Esophagus muscularis mucosa (tissue), 4 donors: ENCODE measurements around the gene TNFRSF19. TPM values are rescaled to one million over a fixed set of nuclear protein-coding genes. Genes with fewer than 3 reads are reported as not detected.

Experiments
- DNase-seq: peaks from one replicate; pipeline ENCODE4 v3.0.0-alpha.2; 2017; ENCODE audit errors: extremely low spot score
- H3K27ac ChIP-seq, 4 donors: fragments of 200-600 bp; sonication (generic); replicated peaks in 1 of 4; 1 replicate in 3 of 4; 2 replicates in 1 of 4; pipeline ENCODE4 v1.5.1; 2016 to 2019; ENCODE audit warnings: mild to moderate bottlenecking in 1 of 4
- H3K27me3 ChIP-seq, 4 donors: fragments of 200-600 bp; sonication (generic); one replicate each; pipeline versions ENCODE4 v1.5.1 to v1.6.0; 2016 to 2019
- H3K36me3 ChIP-seq, 4 donors: fragments of 200-600 bp; sonication (generic); one replicate each; pipeline ENCODE4 v1.5.1; 2016 to 2019
- H3K4me1 ChIP-seq, 4 donors: fragments of 200-600 bp; sonication (generic); one replicate each; pipeline ENCODE4 v1.5.1; 2016 to 2019
- H3K4me3 ChIP-seq, 4 donors: fragments of 200-600 bp; sonication (generic); 1 replicate in 2 of 4; 2 replicates in 2 of 4; pipeline ENCODE4 v1.5.1; 2016 to 2019; ENCODE audit warnings: mild to moderate bottlenecking in 4 of 4, moderate library complexity in 1 of 4
- H3K9me3 ChIP-seq, 4 donors: fragments of 200-600 bp; sonication (generic); 1 replicate in 3 of 4; 2 replicates in 1 of 4; pipeline ENCODE4 v1.5.1; 2016 to 2019
- EP300 ChIP-seq: sonication (generic); formaldehyde crosslinking; IDR thresholded peaks from one replicate; pipeline ENCODE4 v1.6.1; 2017; ENCODE audit warnings: antibody characterized with exemption
- POLR2A ChIP-seq: fragments of 450-650 bp; IDR thresholded peaks from one replicate; pipeline ENCODE4 v1.6.1; 2017; ENCODE audit warnings: antibody characterized with exemption, moderate library complexity, mild to moderate bottlenecking, low read depth
- POLR2AphosphoS5 ChIP-seq, 2 donors: sonication (generic); formaldehyde crosslinking; IDR thresholded peaks; one replicate each; pipeline ENCODE4 v1.6.1; 2017; ENCODE audit warnings: antibody characterized with exemption in 2 of 2
- WGBS: methylation state at CpG from one replicate; pipeline ENCODE4 v1.1.5; 2018; 5-methylcytosine and 5-hydroxymethylcytosine counted together
- intact Hi-C: fragments of 100-400 bp; cut with DNase I; formaldehyde crosslinking; loops from one replicate; pipeline ENCODE4 v1.15.1; 2023
- total RNA-seq, 4 donors: library from RNA; depleted of rRNA; stranded (reverse); fragments of >200 nt; gene quantifications; one replicate each; pipeline versions ENCODE4 v1.1.0 to v1.2.1, GENCODE V29; 2016
- TF ChIP-seq, protein P1 (sequence below), 3 experiments: fragments of 200-600 bp in 2 of 3; fragments of 450-650 bp in 1 of 3; sonication (generic) in 2 of 3; IDR thresholded peaks; one replicate each; pipeline ENCODE4 v1.5.1; 2017 to 2019; ENCODE audit warnings: antibody characterized with exemption in 3 of 3, mild to moderate bottlenecking in 2 of 3, moderate library complexity in 1 of 3

Gene TNFRSF19
- total RNA-seq, 4 donors from 2014 or later: 3.2 to 5.6 (median 5.0) TPM

DNA sequence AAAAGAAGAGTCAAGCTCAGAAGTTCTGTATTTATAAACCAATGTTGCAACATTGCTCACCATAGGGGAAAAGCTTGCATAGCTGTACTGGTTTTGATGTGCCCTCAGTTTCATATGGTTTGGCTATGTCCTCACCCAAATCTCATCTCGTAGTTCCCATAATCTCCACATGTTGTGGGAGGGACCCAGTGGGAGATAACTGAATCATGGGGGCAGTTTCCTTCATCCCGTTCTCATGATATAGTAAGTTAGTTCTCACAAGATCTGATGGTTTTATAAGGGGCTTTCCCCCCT, 73.9 kb downstream of the TNFRSF19 start:
- intact Hi-C loops: no loop called here
- TF ChIP-seq POLR2AphosphoS5 (IDR thresholded peaks at IDR 0.05) (no peak), POLR2A (no peak), EP300 (no peak)
- TF ChIP-seq, protein P1, sequence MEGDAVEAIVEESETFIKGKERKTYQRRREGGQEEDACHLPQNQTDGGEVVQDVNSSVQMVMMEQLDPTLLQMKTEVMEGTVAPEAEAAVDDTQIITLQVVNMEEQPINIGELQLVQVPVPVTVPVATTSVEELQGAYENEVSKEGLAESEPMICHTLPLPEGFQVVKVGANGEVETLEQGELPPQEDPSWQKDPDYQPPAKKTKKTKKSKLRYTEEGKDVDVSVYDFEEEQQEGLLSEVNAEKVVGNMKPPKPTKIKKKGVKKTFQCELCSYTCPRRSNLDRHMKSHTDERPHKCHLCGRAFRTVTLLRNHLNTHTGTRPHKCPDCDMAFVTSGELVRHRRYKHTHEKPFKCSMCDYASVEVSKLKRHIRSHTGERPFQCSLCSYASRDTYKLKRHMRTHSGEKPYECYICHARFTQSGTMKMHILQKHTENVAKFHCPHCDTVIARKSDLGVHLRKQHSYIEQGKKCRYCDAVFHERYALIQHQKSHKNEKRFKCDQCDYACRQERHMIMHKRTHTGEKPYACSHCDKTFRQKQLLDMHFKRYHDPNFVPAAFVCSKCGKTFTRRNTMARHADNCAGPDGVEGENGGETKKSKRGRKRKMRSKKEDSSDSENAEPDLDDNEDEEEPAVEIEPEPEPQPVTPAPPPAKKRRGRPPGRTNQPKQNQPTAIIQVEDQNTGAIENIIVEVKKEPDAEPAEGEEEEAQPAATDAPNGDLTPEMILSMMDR (IDR thresholded peaks at IDR 0.05): no peak
- Histone ChIP-seq H3K4me1 (peaks cover 0 to 6% (median 2%) of the 10 kb centered on the region in 4 donors), H3K27ac (no peak overlapping the region), H3K9me3 (no peaks in the 10 kb centered on the region), H3K4me3 (no peak overlapping the region), H3K27me3 (no peaks in the 10 kb centered on the region), H3K36me3 (no peaks in the 10 kb centered on the region)
- no peak for DNase-seq
- WGBS: 94% methylated on average over 2 of the region's 2 CpGs

DNA sequence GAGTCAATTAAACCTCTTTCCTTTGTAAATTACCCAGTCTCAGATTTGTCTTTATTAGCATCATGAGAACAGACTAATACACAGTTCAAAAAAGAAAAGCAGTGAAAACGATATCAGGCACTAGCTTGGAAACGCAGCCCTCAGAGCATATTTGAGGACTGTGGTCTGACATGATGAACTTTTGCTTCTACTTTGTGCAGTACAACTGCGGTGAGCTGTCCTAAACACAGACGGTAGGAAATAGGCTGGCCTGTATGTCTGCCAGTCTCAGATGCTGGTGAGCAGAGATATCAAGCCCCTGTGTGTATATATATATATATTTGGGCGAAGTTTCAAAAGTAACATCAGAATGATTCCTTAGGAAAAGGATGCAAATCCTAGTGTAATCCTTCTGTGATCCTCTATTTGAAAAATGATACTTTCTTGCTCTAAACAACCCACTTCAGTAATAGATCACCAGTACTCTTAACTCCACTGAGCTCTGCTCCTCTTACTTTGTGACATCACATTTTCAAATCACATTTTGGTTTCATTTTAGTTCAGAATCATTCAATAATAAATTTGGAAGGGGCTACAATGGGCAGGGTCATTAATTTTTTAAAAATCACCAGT, 74.4 kb downstream of the TNFRSF19 start:
- Histone ChIP-seq H3K4me1 (peaks cover 0 to 6% (median 2%) of the 10 kb centered on the region in 4 donors), H3K27me3 (no peaks in the 10 kb centered on the region), H3K27ac (no peak overlapping the region), H3K4me3 (no peak overlapping the region), H3K9me3 (no peaks in the 10 kb centered on the region), H3K36me3 (no peaks in the 10 kb centered on the region)
- TF ChIP-seq, protein P1 (IDR thresholded peaks at IDR 0.05): no peak
- no peak for TF ChIP-seq EP300
- TF ChIP-seq POLR2A: no peak
- no peak for TF ChIP-seq POLR2AphosphoS5 (IDR thresholded peaks at IDR 0.05)
- intact Hi-C loops: no loop called here
- WGBS: 76% methylated on average over 5 of the region's 5 CpGs
- no peak for DNase-seq

DNA sequence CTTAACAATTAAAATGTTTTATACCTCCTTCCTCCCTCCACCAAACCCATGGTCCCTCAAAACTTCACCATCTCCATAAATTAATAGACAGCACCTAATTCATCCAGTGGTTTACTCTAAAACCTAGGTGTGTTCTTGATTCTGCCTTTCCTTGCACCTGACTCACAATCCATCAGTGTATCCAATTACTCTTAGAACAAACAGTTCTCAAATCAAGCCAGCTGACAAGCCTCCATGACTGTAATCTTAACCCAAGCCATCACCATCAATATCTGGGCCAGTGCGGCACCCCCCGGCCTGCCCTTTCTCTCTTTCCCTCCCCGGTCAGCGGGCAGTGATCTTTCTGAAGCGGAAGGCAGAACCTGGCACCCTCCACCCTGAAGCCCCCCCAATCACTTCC, 75.6 kb downstream of the TNFRSF19 start:
- TF ChIP-seq POLR2A: no peak

DNA sequence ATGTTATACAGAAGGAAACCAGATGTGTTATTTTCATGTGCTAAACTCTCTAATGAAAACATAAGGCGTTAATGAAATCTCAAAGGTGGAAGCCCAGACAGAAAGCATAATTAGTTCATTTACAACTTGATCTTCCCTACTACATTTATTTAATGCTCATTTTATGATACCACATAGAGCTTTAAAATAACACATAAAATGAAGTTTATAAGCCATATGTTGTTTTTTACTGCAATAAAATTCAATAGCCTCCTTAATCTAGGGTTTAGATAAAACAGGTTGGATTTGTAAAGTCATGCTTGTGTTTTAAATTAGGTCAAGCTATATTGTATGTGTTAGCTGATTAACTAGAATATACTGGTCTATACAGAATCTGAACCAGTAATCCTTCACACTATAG, 81.2 kb downstream of the TNFRSF19 start:
- H3K27me3 ChIP-seq: no peaks in the 10 kb centered on the region
- 90% methylated on average over 1 of the region's 1 CpG for WGBS
- H3K4me1 ChIP-seq: peaks cover 5 to 20% (median 14%) of the 10 kb centered on the region in 4 donors
- no peak for TF ChIP-seq POLR2A
- TF ChIP-seq POLR2AphosphoS5 (IDR thresholded peaks at IDR 0.05): no peak
- TF ChIP-seq, protein P1 (IDR thresholded peaks at IDR 0.05): no peak
- no peak for TF ChIP-seq EP300
- H3K36me3 ChIP-seq: no peaks in the 10 kb centered on the region
- DNase-seq: no peak
- no peak overlapping the region for H3K4me3 ChIP-seq
- H3K9me3 ChIP-seq: no peaks in the 10 kb centered on the region
- no peak overlapping the region for H3K27ac ChIP-seq
- intact Hi-C loops: no loop called here

More for the DNA sequence above, 75.6 kb downstream of the TNFRSF19 start:
- Histone ChIP-seq H3K27ac (no peak overlapping the region), H3K9me3 (no peaks in the 10 kb centered on the region), H3K27me3 (no peaks in the 10 kb centered on the region), H3K4me3 (no peak overlapping the region), H3K4me1 (peaks cover 0 to 6% (median 2%) of the 10 kb centered on the region in 4 donors), H3K36me3 (no peaks in the 10 kb centered on the region)
- no peak for DNase-seq
- WGBS: 96% methylated on average over 5 of the region's 5 CpGs
- intact Hi-C loops: no loop called here

DNA sequence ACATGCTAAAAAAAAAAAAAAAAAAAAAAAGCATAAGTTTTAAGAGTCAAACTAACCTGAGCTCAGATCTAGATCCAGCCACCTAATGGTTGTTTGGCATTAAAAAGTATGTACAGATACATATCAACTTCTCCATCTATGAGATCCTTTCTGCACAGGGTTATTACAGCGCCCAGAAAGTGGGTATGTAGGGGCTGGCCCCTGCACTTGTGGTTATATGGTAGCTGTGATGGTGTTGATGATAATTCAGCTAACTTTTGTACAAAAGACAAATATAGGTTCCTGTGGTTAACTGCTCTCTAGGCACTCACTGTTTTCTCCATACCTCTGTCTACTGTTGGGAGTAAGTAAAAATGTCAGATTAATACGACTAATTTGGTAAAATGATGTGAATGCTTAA, 81.7 kb downstream of the TNFRSF19 start:
- 98% methylated on average over 2 of the region's 2 CpGs for WGBS
- Histone ChIP-seq H3K36me3 (no peaks in the 10 kb centered on the region), H3K9me3 (no peaks in the 10 kb centered on the region), H3K27ac (no peak overlapping the region), H3K4me3 (no peak overlapping the region), H3K4me1 (peaks cover 9 to 23% (median 14%) of the 10 kb centered on the region in 4 donors), H3K27me3 (no peaks in the 10 kb centered on the region)
- TF ChIP-seq POLR2AphosphoS5 (IDR thresholded peaks at IDR 0.05) (no peak), EP300 (no peak), POLR2A (no peak)
- TF ChIP-seq, protein P1 (IDR thresholded peaks at IDR 0.05): no peak
- no peak for DNase-seq
- intact Hi-C loops: no loop called here
